Measurements from ENCODE around the gene B3GALT5. TPM values are rescaled to one million over a fixed set of nuclear protein-coding genes. Genes with fewer than 3 reads are reported as not detected.

The B3GALT5 gene
- total RNA-seq, 1 experiment from 2014 or later = 0.09 TPM

GRCh38 chr21:39599191-39599970, 13.4 kb upstream of the B3GALT5 start:
- no peaks in the 10 kb centered on the region for H3K36me3 ChIP-seq (ENCODE audit: low read depth)
- no peak overlapping the region for H3K27ac ChIP-seq
- H4K20me1 ChIP-seq (ENCODE audit: insufficient read depth) = no peaks in the 10 kb centered on the region
- H3K4me1 ChIP-seq (replicated peaks; ENCODE audit: insufficient read depth) = no peaks in the 10 kb centered on the region
- H3K9me3 ChIP-seq (ENCODE audit: insufficient read depth, low read depth) = no peaks in the 10 kb centered on the region
- no peaks in the 10 kb centered on the region for H3K79me2 ChIP-seq (ENCODE audit: low read depth)
- intact Hi-C loops (cut with micrococcal nuclease; ENCODE audit: unreplicated experiment) = no loop called here
- no peaks in the 10 kb centered on the region for H3K9me2 ChIP-seq (ENCODE audit: insufficient read depth)
- no peaks in the 10 kb centered on the region for H3F3A ChIP-seq (ENCODE audit: insufficient read depth, low read depth)
- no TSS peak for BruUV-seq (replicated peaks)
- ChIA-PET POLR2A (ENCODE audit: unreplicated experiment) (no interaction called here), CTCF (no interaction called here)
- H3K4me2 ChIP-seq = no peak overlapping the region
- no peak overlapping the region for H3K4me3 ChIP-seq
- TF ChIP-seq CTCF (conservative IDR thresholded peaks at IDR 0.05) = no peak
- TF ChIP-seq EZH2 (IDR thresholded peaks at IDR 0.05; ENCODE audit: low read depth) = no peak
- peaks cover 17% of the 10 kb centered on the region; the same call in 1 of the 2 replicates for H3K27me3 ChIP-seq (ENCODE audit: insufficient read depth, low read depth)
- H2AFZ ChIP-seq = no peak overlapping the region
- DNase-seq = no peak

- Histone ChIP-seq H3K9me2 (ENCODE audit: insufficient read depth) (no peaks in the 10 kb centered on the region), H3F3A (ENCODE audit: insufficient read depth, low read depth) (no peaks in the 10 kb centered on the region), H3K9me3 (ENCODE audit: insufficient read depth, low read depth) (no peaks in the 10 kb centered on the region), H3K27me3 (ENCODE audit: insufficient read depth, low read depth) (peaks cover 17% of the 10 kb centered on the region; the same call in 1 of the 2 replicates), H3K36me3 (ENCODE audit: low read depth) (no peaks in the 10 kb centered on the region), H3K4me1 (replicated peaks; ENCODE audit: insufficient read depth) (no peaks in the 10 kb centered on the region), H3K27ac (no peak overlapping the region), H2AFZ (no peak overlapping the region), H3K79me2 (ENCODE audit: low read depth) (no peaks in the 10 kb centered on the region), H3K4me3 (no peak overlapping the region), H3K4me2 (no peak overlapping the region), H4K20me1 (ENCODE audit: insufficient read depth) (no peaks in the 10 kb centered on the region)
- no TSS peak for BruUV-seq (replicated peaks)
- no peak for TF ChIP-seq EZH2 (IDR thresholded peaks at IDR 0.05; ENCODE audit: low read depth)
- TF ChIP-seq CTCF (conservative IDR thresholded peaks at IDR 0.05) = no peak
- intact Hi-C loops (cut with micrococcal nuclease; ENCODE audit: unreplicated experiment) = no loop called here
- ChIA-PET CTCF (no interaction called here), POLR2A (ENCODE audit: unreplicated experiment) (no interaction called here)
- no peak for DNase-seq
Observed at GRCh38 chr21:39601187-39601928, 11.4 kb upstream of the B3GALT5 start.

- Histone ChIP-seq H3K4me2 (no peak overlapping the region), H3K27me3 (ENCODE audit: insufficient read depth, low read depth) (peaks cover 18% of the 10 kb centered on the region; the same call in 1 of the 2 replicates), H3K36me3 (ENCODE audit: low read depth) (no peaks in the 10 kb centered on the region), H3K79me2 (ENCODE audit: low read depth) (no peaks in the 10 kb centered on the region), H3K4me1 (replicated peaks; ENCODE audit: insufficient read depth) (no peaks in the 10 kb centered on the region), H4K20me1 (ENCODE audit: insufficient read depth) (no peaks in the 10 kb centered on the region), H3K9me2 (ENCODE audit: insufficient read depth) (no peaks in the 10 kb centered on the region), H3K27ac (no peak overlapping the region), H3K4me3 (no peak overlapping the region), H3F3A (ENCODE audit: insufficient read depth, low read depth) (no peaks in the 10 kb centered on the region), H3K9me3 (ENCODE audit: insufficient read depth, low read depth) (no peaks in the 10 kb centered on the region), H2AFZ (no peak overlapping the region)
- no TSS peak for BruUV-seq (replicated peaks)
- intact Hi-C loops (cut with micrococcal nuclease; ENCODE audit: unreplicated experiment) = no loop called here
- DNase-seq = no peak
- no peak for TF ChIP-seq EZH2 (IDR thresholded peaks at IDR 0.05; ENCODE audit: low read depth)
- TF ChIP-seq CTCF (conservative IDR thresholded peaks at IDR 0.05) = no peak
- ChIA-PET CTCF (no interaction called here), POLR2A (ENCODE audit: unreplicated experiment) (no interaction called here)
Observed at GRCh38 chr21:39602076-39602689, 10.6 kb upstream of the B3GALT5 start.

Measured in PC-9 (cell line).